Ascending aorta (tissue), 2 donors: ENCODE results near the gene KRTAP4-4. TPM values are rescaled to one million over a fixed set of nuclear protein-coding genes. Genes with fewer than 3 reads are reported as not detected.
"Not testable (repeated sequence)": the region's sequence is repeated elsewhere in the genome, so short reads cannot be mapped to it uniquely, and the experiment has no call there.

Source experiments
- DNase-seq, 2 donors: peaks; one replicate each; pipeline ENCODE4 v3.0.0-alpha.2; 2019; ENCODE audit warnings: low spot score in 2 of 2
- H3K27ac ChIP-seq, 2 donors: fragments of 200-600 bp; sonication (generic); one replicate each; pipeline ENCODE4 v1.5.1; 2016 to 2017; ENCODE audit warnings: mild to moderate bottlenecking in 1 of 2
- H3K27me3 ChIP-seq: fragments of 200-600 bp; sonication (generic); one replicate; pipeline ENCODE4 v1.5.1; 2017
- H3K36me3 ChIP-seq, 2 donors: fragments of 200-600 bp; sonication (generic); one replicate each; pipeline ENCODE4 v1.5.1; 2016
- H3K4me1 ChIP-seq, 2 donors: fragments of 200-600 bp; sonication (generic); one replicate each; pipeline ENCODE4 v1.5.1; 2016 to 2017; ENCODE audit warnings: mild to moderate bottlenecking in 1 of 2
- H3K4me3 ChIP-seq, 2 donors: fragments of 200-600 bp; sonication (generic); one replicate each; pipeline ENCODE4 v1.5.1; 2016 to 2017; ENCODE audit warnings: mild to moderate bottlenecking in 1 of 2
- H3K9me3 ChIP-seq, 2 donors: fragments of 200-600 bp; sonication (generic); one replicate each; pipeline ENCODE4 v1.5.1; 2016
- intact Hi-C: fragments of 100-400 bp; cut with DNase I; formaldehyde crosslinking; loops from one replicate; pipeline ENCODE4 v1.15.1; 2023
- total RNA-seq: library from RNA; depleted of rRNA; stranded (reverse); fragments of >200 nt; gene quantifications from one replicate; pipeline ENCODE4 v1.1.0, GENCODE V29; 2016
- TF ChIP-seq, protein P1 (sequence below), 3 experiments: fragments of 200-600 bp in 2 of 3; fragments of 450-650 bp in 1 of 3; sonication (generic) in 2 of 3; IDR thresholded peaks; one replicate each; pipeline ENCODE4 v1.5.1; 2016 to 2019; ENCODE audit warnings: antibody characterized with exemption in 3 of 3, mild to moderate bottlenecking in 1 of 3, moderate library complexity in 1 of 3

The KRTAP4-4 gene
- total RNA-seq, 1 donor from 2014 or later, result not detected

- Histone ChIP-seq H3K4me3 (no peak overlapping the region), H3K27me3 (no peaks in the 10 kb centered on the region), H3K9me3 (no peaks in the 10 kb centered on the region), H3K27ac (no peak overlapping the region), H3K4me1 (no peaks in the 10 kb centered on the region), H3K36me3 (no peaks in the 10 kb centered on the region)
- intact Hi-C loops, result no loop called here
- no peak for DNase-seq
- TF ChIP-seq, protein P1, sequence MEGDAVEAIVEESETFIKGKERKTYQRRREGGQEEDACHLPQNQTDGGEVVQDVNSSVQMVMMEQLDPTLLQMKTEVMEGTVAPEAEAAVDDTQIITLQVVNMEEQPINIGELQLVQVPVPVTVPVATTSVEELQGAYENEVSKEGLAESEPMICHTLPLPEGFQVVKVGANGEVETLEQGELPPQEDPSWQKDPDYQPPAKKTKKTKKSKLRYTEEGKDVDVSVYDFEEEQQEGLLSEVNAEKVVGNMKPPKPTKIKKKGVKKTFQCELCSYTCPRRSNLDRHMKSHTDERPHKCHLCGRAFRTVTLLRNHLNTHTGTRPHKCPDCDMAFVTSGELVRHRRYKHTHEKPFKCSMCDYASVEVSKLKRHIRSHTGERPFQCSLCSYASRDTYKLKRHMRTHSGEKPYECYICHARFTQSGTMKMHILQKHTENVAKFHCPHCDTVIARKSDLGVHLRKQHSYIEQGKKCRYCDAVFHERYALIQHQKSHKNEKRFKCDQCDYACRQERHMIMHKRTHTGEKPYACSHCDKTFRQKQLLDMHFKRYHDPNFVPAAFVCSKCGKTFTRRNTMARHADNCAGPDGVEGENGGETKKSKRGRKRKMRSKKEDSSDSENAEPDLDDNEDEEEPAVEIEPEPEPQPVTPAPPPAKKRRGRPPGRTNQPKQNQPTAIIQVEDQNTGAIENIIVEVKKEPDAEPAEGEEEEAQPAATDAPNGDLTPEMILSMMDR (IDR thresholded peaks at IDR 0.05), result no peak
Observed at GRCh38 chr17:41176744-41177387, 16.3 kb upstream of the KRTAP4-4 start.

DNA sequence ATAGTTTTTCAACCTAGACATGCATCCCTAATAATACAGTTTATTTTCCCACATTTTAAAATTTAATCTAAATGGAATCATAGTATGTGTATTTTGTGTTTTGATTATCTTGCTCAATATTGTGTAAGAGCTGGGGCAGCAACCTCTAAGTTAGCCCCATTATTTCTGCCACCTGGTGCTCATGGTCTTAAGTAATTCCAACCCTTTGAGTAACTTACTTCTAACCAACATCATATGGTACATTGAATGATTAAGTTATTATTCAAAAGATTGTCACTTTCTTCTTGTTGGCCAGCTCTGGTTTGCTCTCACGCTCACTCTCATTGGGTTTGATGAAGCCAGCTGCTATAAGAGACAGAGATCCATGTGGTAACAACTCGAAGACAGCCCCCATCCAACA, 11.3 kb upstream of the KRTAP4-4 start:
- Histone ChIP-seq H3K27ac (no peak overlapping the region), H3K4me1 (no peaks in the 10 kb centered on the region), H3K4me3 (no peak overlapping the region), H3K36me3 (no peaks in the 10 kb centered on the region), H3K27me3 (no peaks in the 10 kb centered on the region), H3K9me3 (no peaks in the 10 kb centered on the region)
- intact Hi-C loops, result no loop called here
- no peak for DNase-seq
- TF ChIP-seq, protein P1 (IDR thresholded peaks at IDR 0.05), result no peak

DNA sequence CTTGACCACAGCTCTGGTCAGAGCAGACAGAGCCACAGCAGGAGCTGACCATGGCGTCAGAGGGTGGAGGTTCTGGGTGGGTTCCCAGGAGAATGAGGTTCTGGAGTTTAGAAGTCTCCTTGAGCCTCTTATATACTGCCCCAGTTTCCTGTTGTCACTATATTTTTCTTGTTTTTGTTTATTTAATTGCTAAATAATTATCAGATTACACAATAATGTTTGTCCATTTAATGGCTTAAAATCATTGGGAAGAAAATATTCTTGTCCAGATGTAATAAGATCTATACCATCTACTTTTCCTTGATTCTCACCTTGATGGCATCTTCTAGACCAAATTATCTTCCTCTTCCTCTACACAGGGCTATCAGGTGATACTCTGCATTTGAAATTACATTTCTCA, 7.6 kb upstream of the KRTAP4-4 start, which contains the start of gene KRTAP4-3:
KRTAP4-3 (minus strand) TSS at position 101 of the 400 bp plus-strand sequence; CDS start at position 52, 49 bp downstream.
- TF ChIP-seq, protein P1 (IDR thresholded peaks at IDR 0.05), result no peak
- H3K4me3 ChIP-seq, result no peak within 1 kb of the TSS
- DNase-seq, result no peak
- intact Hi-C loops, result no loop called here
- no peaks in the 10 kb centered on the region for H3K9me3 ChIP-seq
- no peaks in the 10 kb centered on the region for H3K36me3 ChIP-seq
- H3K27ac ChIP-seq, result no peak within 1 kb of the TSS
- H3K27me3 ChIP-seq, result no peaks in the 10 kb centered on the region
- no peaks in the 10 kb centered on the region for H3K4me1 ChIP-seq

DNA sequence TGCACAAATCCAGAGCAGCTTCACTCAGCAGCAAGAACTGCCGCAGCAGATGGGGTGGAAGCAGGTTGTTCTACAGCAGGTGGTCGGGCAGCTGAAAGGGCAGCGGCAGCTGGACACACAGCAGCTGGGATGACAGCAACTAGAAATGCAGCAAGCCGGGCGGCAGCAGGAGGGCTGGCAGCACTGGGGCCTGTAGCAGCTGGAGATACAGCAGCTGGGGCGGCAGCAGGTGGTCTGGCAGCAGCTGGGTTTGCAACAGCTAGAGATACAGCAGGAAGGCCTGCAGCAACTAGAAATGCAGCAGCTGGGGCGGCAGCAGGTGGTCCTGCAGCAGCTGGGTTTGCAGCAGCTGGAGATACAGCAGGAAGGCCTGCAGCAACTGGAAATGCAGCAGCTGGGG, 7.0 kb upstream of the KRTAP4-4 start:
- Histone ChIP-seq H3K9me3 (no peaks in the 10 kb centered on the region), H3K27ac (no peak overlapping the region), H3K27me3 (no peaks in the 10 kb centered on the region), H3K36me3 (no peaks in the 10 kb centered on the region), H3K4me3 (no peak overlapping the region), H3K4me1 (no peaks in the 10 kb centered on the region)
- TF ChIP-seq, protein P1 (IDR thresholded peaks at IDR 0.05), result no peak
- no peak for DNase-seq
- intact Hi-C loops, result no loop called here

DNA sequence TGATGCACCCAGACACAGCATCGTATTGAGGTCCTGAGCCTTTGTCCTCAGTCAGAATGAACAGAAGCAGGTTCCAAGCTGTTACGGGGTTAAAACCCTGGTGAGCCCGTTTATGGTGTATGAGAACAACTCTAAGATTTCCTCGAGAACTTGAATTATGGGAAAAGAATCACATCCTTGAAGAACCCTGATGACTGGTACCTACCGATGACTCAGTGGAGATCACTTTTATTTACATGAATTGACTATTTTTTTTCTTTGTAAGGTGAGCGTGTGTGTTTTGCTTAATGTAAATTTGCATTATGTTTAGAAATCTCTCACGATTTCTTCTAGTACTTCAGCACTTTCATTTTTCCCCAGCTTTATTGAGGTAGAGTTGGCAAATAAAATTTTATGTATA, 3.3 kb upstream of the KRTAP4-4 start:
- Histone ChIP-seq H3K4me1 (no peaks in the 10 kb centered on the region), H3K27ac (no peak overlapping the region), H3K36me3 (no peaks in the 10 kb centered on the region), H3K27me3 (no peaks in the 10 kb centered on the region), H3K9me3 (no peaks in the 10 kb centered on the region), H3K4me3 (no peak overlapping the region)
- intact Hi-C loops, result no loop called here
- DNase-seq, result no peak
- TF ChIP-seq, protein P1 (IDR thresholded peaks at IDR 0.05), result no peak

DNA sequence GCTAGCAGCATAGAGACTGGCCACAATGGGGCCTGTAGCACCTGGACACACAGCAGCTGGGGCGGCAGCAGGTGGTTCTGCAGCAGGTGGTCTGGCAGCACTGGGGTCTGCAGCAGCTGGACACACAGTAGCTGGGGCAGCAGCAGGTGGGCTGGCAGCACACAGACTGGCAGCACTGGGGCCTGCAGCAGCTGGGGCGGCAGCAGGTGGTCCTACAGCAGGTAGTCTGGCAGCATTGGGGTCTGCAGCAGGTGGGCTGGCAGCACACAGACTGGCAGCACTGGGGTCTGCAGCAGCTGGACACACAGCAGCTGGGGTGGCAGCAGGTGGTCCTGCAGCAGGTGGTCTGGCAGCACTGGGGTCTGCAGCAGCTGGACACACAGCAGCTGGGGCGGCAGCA, 358 bp downstream of the KRTAP4-4 start:
- H3K9me3 ChIP-seq, H3K36me3 ChIP-seq, H3K27ac ChIP-seq, intact Hi-C loops, H3K4me3 ChIP-seq, H3K4me1 ChIP-seq, DNase-seq, H3K27me3 ChIP-seq: not testable (repeated sequence)
